NB4 (cell line): ENCODE data around the gene ANKRD31.

ENCODE experiments used
- DNase-seq: peaks from one replicate; pipeline ENCODE4 v3.0.0; 2010; ENCODE audit warnings: low read depth
- H3K4me3 ChIP-seq: one replicate; pipeline ENCODE4 v1.5.1; 2011; ENCODE audit warnings: mild to moderate bottlenecking, low read depth, low read length, moderate library complexity
- CTCF ChIP-seq: IDR thresholded peaks from one replicate; pipeline ENCODE4 v1.5.1; 2012; ENCODE audit warnings: low read depth, low read length
- MAX ChIP-seq: IDR thresholded peaks from 2 replicates; pipeline ENCODE4 v1.6.1; 2011; ENCODE audit warnings: low read depth, low read length
- MYC ChIP-seq: IDR thresholded peaks from 2 replicates; pipeline ENCODE4 v1.6.1; 2011; ENCODE audit warnings: low read depth, low read length
- POLR2A ChIP-seq: IDR thresholded peaks from 2 replicates; pipeline ENCODE4 v1.6.1; 2011; ENCODE audit warnings: mild to moderate bottlenecking; ENCODE audit not compliant: insufficient read length; ENCODE audit errors: extremely low read depth

Gene ANKRD31

GRCh38 chr5:75052192-75053053 is 184.3 kb downstream of the ANKRD31 start, which contains the start of gene GCNT4:
Gene GCNT4, minus strand, starts transcription at chr5:75052558. Its CDS starts 22,521 bp downstream, at chr5:75030037.
- no peak for TF ChIP-seq MAX
- peak; percentile 17 for DNase-seq
- H3K4me3 ChIP-seq: no peak within 1 kb of the TSS

GRCh38 chr5:75051217-75051751 is 185.4 kb downstream of the ANKRD31 start:
- DNase-seq: no peak
- H3K4me3 ChIP-seq: no peak overlapping the region
- TF ChIP-seq CTCF: no peak

- H3K4me3 ChIP-seq: no peak overlapping the region
- DNase-seq: peak; percentile 16
- no peak for TF ChIP-seq MAX
- peak; percentile 19 for TF ChIP-seq CTCF
- TF ChIP-seq POLR2A: no peak
Observed at GRCh38 chr5:75050415-75050814, 186.3 kb downstream of the ANKRD31 start.

- peak; percentile 62 for DNase-seq
- TF ChIP-seq MYC (no peak; the same call in 1 of the 2 replicates), CTCF (peak; percentile 81)
- H3K4me3 ChIP-seq: no peak overlapping the region
Observed at GRCh38 chr5:75049456-75050351, 187.0 kb downstream of the ANKRD31 start.

- DNase-seq: no peak
- H3K4me3 ChIP-seq: no peak overlapping the region
- TF ChIP-seq MYC: no peak
- TF ChIP-seq CTCF: no peak
- TF ChIP-seq MAX: no peak
- no peak for TF ChIP-seq POLR2A
Observed at GRCh38 chr5:75048457-75048953, 188.2 kb downstream of the ANKRD31 start.

GRCh38 chr5:75047356-75047755 is 189.3 kb downstream of the ANKRD31 start:
- no peak for DNase-seq
- TF ChIP-seq MYC: no peak
- TF ChIP-seq MAX: no peak
- TF ChIP-seq CTCF: no peak
- no peak for TF ChIP-seq POLR2A
- no peak overlapping the region for H3K4me3 ChIP-seq
